SW 1271 (cell line): ENCODE results near the gene TMUB1.
A peak's percentile ranks its signal among the peaks of the same experiment; 100 is the strongest.
"Not testable (repeated sequence)": the region's sequence is repeated elsewhere in the genome, so short reads cannot be mapped to it uniquely, and the experiment has no call there.

ENCODE experiments used
- DNase-seq, 2 experiments: peaks; one replicate each; lab custom pipeline; 2025; lab: John Stamatoyannopoulos, UW

The TMUB1 gene

DNA sequence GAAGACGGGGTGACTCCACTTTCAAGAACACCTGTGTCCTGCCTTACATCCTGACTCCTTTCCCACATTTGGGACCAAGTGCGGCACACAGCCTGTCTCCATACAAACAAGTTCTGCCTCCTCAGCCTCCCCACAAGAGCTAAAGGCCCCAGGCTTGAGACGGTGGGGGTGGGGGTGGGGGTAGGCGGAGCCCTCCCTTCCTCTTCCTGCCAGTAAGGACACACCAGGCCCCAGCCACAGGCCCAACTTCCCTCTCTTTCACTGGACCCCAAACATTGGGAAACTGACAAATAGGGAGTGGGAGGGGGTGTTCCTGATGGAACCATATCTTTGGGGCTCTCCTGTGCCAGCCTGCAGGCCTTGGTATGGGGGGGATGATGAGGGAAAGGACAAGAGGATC is 30.2 kb downstream of the TMUB1 start:
- no peak for DNase-seq

DNA sequence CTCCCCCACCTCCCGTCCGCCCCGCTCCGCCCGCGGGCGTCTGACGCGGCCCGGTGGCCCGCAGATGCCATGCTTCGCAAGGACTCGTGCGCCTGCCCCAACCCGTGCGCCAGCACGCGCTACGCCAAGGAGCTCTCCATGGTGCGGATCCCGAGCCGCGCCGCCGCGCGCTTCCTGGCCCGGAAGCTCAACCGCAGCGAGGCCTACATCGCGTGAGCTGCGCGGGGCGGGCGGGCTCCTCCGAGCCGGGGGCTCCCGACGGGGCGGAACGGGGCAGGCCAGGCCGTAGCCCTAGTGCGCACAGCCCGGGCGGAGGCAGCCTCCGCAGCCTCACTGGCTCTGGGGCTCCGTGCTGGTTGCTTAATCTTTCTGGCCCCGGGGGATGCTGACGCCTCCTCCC is 32.2 kb downstream of the TMUB1 start:
- no peak for DNase-seq

GRCh38 chr7:151048911-151049463 is 34.3 kb downstream of the TMUB1 start:
- no peak for DNase-seq

GRCh38 chr7:151047976-151048815 is 35.1 kb downstream of the TMUB1 start, which contains the start of gene ASIC3:
Gene ASIC3 (plus strand): TSS chr7:151048531. CDS start chr7:151048886, 355 bp downstream.
- no peak for DNase-seq

- DNase-seq, result no peak
Measured at GRCh38 chr7:151046603-151047573, 36.4 kb downstream of the TMUB1 start.

GRCh38 chr7:151045967-151046366 is 37.3 kb downstream of the TMUB1 start:
- DNase-seq, result no peak

DNA sequence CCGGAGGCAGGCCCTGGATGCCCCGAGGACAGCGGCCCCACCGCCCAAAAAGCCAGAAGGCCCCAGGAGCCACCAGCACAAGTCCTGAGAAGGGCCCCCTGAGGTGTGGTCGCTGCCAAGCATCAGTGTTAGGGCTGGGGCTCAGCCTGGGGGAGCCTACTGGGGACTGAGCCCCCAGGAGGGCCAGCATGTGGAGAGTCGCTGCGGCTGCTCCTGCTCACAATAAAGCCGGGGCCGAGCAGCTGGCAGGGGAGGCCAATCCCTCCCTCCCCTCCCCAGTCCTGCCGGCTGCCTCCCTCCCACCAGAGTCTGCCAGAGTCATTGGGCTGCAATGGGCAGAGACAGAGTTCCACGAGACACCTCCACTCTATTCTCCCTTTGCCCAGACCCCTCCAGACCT is 38.0 kb downstream of the TMUB1 start:
- no peak for DNase-seq

DNA sequence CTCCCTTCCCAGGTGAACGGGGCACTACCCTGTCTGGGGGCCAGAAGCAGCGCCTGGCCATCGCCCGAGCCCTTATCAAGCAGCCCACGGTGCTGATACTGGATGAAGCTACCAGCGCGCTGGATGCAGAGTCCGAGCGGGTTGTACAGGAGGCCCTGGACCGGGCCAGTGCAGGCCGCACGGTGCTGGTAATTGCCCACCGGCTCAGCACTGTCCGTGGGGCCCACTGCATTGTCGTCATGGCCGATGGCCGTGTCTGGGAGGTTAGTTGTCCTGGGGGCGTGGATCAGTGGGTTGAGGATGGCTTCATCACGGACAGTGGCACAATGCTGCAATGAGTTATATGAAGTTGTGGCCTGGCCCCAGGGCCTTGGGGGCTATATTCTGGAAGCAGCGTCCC is 39.3 kb downstream of the TMUB1 start:
- no peak for DNase-seq

- not testable (repeated sequence) for DNase-seq
Measured at GRCh38 chr7:151043449-151043848, 39.8 kb downstream of the TMUB1 start.

- no peak for DNase-seq
Measured at GRCh38 chr7:151040616-151041375, 42.5 kb downstream of the TMUB1 start.

GRCh38 chr7:151039850-151040548 is 43.3 kb downstream of the TMUB1 start:
- DNase-seq, result no peak

- peak; percentile 77 to 90 for DNase-seq
Measured at GRCh38 chr7:151038951-151039849, 44.1 kb downstream of the TMUB1 start.

- no peak for DNase-seq
Measured at GRCh38 chr7:151035902-151036301, 47.4 kb downstream of the TMUB1 start.

- no peak for DNase-seq
Measured at GRCh38 chr7:151035026-151035717, 48.1 kb downstream of the TMUB1 start.

DNA sequence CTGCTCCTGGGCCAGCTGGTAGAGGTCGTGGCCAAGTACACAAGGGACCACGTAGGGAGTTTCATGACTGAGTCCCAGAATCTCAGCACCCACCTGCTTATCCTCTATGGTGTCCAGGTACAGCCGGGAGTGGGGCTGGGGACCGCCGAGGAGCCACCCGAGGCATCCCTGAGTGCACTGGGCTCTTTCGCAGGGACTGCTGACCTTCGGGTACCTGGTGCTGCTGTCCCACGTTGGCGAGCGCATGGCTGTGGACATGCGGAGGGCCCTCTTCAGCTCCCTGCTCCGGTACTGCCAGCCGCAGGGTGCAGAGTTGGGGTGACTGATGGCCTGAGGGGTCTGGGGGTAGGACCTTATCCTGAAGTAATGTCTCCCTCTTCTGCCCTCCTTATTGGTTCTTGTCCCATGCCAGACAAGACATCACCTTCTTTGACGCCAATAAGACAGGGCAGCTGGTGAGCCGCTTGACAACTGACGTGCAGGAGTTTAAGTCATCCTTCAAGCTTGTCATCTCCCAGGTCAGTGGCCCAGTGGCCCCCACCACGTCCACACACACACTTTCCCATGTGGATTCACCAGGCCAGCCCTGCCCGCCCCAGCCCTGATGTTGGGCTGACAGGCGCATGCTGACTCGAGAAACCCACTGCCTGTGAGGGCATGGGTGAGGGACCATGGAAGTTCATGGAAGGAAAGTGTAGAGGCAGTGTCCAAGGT is 48.8 kb downstream of the TMUB1 start:
- no peak for DNase-seq

DNA sequence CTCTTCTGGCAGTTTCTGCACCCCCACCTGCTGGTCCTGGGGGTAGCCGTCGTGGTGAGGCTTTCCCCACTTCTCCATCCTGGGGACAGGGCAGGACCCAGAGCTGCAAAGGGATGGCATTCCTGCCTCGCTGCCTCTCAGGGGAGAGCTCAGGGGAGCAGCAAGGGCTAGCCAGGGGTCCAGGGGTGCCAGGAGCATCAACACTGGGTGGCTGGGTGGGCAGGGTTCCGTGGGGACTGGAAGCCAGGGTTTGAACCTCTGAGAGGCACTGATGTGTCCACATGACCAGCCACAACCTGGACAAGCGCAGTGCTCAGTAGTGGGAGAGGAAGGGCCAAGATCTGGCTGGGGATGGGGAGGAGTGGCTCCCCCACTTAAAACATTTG is 49.4 kb downstream of the TMUB1 start:
- DNase-seq, result no peak

DNA sequence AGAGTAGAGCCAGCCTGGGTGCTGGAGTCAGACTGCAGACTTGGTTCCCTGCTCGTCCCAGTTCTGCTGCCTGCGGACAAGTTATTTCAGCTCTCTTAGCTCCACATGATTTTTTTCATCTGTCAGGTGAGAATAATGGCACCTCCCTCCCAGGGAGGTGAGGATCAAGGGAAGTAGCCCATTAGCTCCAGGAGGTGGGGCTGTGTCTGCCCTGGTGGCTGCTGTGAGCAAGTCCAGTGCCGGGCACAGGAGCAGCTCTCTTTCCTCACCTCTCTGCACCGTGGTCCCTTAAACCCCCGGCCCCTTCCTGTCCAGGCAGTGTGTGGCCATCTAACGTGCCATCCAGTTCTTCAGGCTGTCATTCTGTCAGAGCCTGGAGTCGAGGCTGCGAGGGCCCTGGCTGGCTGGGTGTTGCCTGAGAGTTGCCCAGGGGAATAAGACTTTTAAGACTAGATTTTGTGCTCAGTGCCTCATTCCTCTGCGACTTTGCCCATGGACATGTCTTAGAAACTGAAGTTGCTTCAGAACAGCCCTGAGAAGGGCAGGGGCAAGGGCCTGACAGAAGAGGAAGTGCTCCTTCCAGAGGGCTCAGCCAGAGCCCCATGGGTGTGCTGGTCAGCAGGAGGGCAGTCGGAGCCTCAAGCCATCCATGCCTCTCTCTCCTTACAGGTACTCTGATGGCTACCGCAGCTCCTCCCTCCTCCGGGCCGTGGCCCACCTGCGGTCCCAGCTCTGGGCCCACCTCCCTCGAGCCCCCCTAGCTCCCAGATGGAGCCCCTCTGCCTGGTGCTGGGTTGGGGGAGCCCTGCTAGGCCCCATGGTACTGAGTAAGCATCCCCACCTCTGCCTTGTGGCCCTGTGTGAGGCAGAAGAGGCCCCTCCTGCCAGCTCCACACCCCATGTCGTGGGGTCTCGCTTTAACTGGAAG is 50.1 kb downstream of the TMUB1 start:
- no peak for DNase-seq
